ENCODE results near the gene FMNL3.

FMNL3 gene

DNA sequence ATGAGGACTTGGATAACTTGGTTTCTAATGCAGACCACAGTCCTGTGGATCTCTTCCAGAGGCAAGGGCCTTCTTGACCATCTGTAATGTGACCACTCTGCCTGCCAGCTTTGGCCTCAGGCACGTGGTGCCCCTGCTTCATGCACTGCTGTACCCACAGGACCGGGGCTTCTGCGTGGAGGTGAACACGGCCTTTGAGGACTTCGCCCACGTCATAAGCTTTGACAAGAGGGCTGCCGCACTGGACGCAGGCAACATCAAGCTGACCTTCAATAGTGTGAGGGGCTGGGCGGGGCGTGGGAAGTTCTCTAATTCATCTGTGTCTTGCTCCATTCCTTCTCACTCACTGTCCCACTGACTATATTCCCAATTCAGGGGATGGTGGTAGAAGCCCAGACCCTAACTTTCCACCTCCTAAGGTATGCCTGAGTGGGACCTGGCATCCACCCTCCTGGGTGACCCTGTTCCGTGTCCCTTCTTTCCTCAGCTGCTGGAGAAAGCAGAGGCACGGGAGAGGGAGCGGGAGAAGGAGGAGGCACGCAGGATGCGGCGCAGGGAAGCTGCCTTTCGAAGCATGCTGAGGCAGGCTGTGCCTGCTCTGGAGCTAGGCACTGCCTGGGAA is 65.3 kb downstream of the FMNL3 start:
- Histone ChIP-seq H3K9me3 (ENCODE audit: control insufficient read depth, low read length) (no peaks in the 10 kb centered on the region), H3K27ac (ENCODE audit: low read depth, low read length, severe bottlenecking) (no peak overlapping the region), H3K4me1 (ENCODE audit: control insufficient read depth, insufficient read depth, low read length, poor library complexity, severe bottlenecking) (peaks cover 15% of the 10 kb centered on the region), H3K4me3 (ENCODE audit: extremely low read depth, insufficient read depth, low read length, poor library complexity, severe bottlenecking) (no peak overlapping the region), H3K36me3 (ENCODE audit: control insufficient read depth, insufficient read depth, low read length) (peaks cover 53% of the 10 kb centered on the region)
- WGBS, 2 experiments (ENCODE audit: insufficient coverage in 2 of 2) = 91 to 98% methylated on average over 14 to 17 of the region's 17 CpGs

- H3K4me1 ChIP-seq (ENCODE audit: control insufficient read depth, insufficient read depth, low read length, poor library complexity, severe bottlenecking) = peaks cover 13% of the 10 kb centered on the region
- H3K27ac ChIP-seq (ENCODE audit: low read depth, low read length, severe bottlenecking) = peak overlapping the region; percentile 76
- no peaks in the 10 kb centered on the region for H3K9me3 ChIP-seq (ENCODE audit: control insufficient read depth, low read length)
- no peak overlapping the region for H3K4me3 ChIP-seq (ENCODE audit: extremely low read depth, insufficient read depth, low read length, poor library complexity, severe bottlenecking)
- 32 to 52% methylated on average over 3 to 5 of the region's 9 CpGs for WGBS, 2 experiments (ENCODE audit: insufficient coverage in 2 of 2)
- peaks cover 9% of the 10 kb centered on the region for H3K36me3 ChIP-seq (ENCODE audit: control insufficient read depth, insufficient read depth, low read length)
These were observed 70.0 kb downstream of the FMNL3 start for GRCh38 chr12:49636979-49637755.

GRCh38 chr12:49636574-49636973 is 70.6 kb downstream of the FMNL3 start:
- Histone ChIP-seq H3K36me3 (ENCODE audit: control insufficient read depth, insufficient read depth, low read length) (peaks cover 10% of the 10 kb centered on the region), H3K9me3 (ENCODE audit: control insufficient read depth, low read length) (no peaks in the 10 kb centered on the region), H3K4me3 (ENCODE audit: extremely low read depth, insufficient read depth, low read length, poor library complexity, severe bottlenecking) (no peak overlapping the region), H3K27ac (ENCODE audit: low read depth, low read length, severe bottlenecking) (peak overlapping the region; percentile 76), H3K4me1 (ENCODE audit: control insufficient read depth, insufficient read depth, low read length, poor library complexity, severe bottlenecking) (peaks cover 13% of the 10 kb centered on the region)
- WGBS, 2 experiments (ENCODE audit: insufficient coverage in 2 of 2) = 90 to 96% methylated on average over 9 to 13 of the region's 13 CpGs

DNA sequence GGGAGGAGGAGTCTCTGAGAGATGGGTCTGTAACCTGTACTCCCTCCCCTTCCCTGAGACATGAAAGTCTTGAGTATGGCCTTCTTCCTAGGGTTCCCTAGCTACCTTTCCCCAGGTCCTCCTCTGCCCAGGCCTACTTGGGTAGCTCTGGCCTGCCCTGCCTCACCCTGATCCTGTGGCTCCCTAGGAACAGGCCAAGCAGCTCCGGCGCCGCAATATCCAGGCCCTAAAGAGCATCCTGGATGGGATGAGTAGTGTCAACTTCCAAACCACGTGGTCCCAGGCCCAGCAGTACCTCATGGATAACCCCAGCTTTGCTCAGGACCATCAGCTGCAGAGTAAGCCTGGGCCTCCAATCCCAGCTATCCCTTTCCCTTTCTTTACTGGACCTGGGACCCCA is 71.5 kb downstream of the FMNL3 start:
- H3K27ac ChIP-seq (ENCODE audit: low read depth, low read length, severe bottlenecking) = no peak overlapping the region
- WGBS, 2 experiments (ENCODE audit: insufficient coverage in 2 of 2) = 97 to 100% methylated on average over 3 to 4 of the region's 4 CpGs
- peaks cover 4% of the 10 kb centered on the region for H3K36me3 ChIP-seq (ENCODE audit: control insufficient read depth, insufficient read depth, low read length)
- H3K4me1 ChIP-seq (ENCODE audit: control insufficient read depth, insufficient read depth, low read length, poor library complexity, severe bottlenecking) = peaks cover 13% of the 10 kb centered on the region
- H3K4me3 ChIP-seq (ENCODE audit: extremely low read depth, insufficient read depth, low read length, poor library complexity, severe bottlenecking) = no peak overlapping the region
- H3K9me3 ChIP-seq (ENCODE audit: control insufficient read depth, low read length) = no peaks in the 10 kb centered on the region

GRCh38 chr12:49635036-49635435 is 72.2 kb downstream of the FMNL3 start:
- peaks cover 4% of the 10 kb centered on the region for H3K36me3 ChIP-seq (ENCODE audit: control insufficient read depth, insufficient read depth, low read length)
- WGBS, 2 experiments (ENCODE audit: insufficient coverage in 2 of 2) = 96 to 100% methylated on average over 3 to 5 of the region's 9 CpGs

GRCh38 chr12:49633703-49634345 is 73.4 kb downstream of the FMNL3 start:
- Histone ChIP-seq H3K9me3 (ENCODE audit: control insufficient read depth, low read length) (no peaks in the 10 kb centered on the region), H3K27ac (ENCODE audit: low read depth, low read length, severe bottlenecking) (no peak overlapping the region), H3K4me1 (ENCODE audit: control insufficient read depth, insufficient read depth, low read length, poor library complexity, severe bottlenecking) (peaks cover 13% of the 10 kb centered on the region), H3K36me3 (ENCODE audit: control insufficient read depth, insufficient read depth, low read length) (peaks cover 4% of the 10 kb centered on the region), H3K4me3 (ENCODE audit: extremely low read depth, insufficient read depth, low read length, poor library complexity, severe bottlenecking) (no peak overlapping the region)
- WGBS, 2 experiments (ENCODE audit: insufficient coverage in 2 of 2) = 78 to 100% methylated on average over 1 to 2 of the region's 2 CpGs

More at GRCh38 chr12:49635036-49635435, 72.2 kb downstream of the FMNL3 start:
- Histone ChIP-seq H3K4me1 (ENCODE audit: control insufficient read depth, insufficient read depth, low read length, poor library complexity, severe bottlenecking) (peaks cover 13% of the 10 kb centered on the region), H3K4me3 (ENCODE audit: extremely low read depth, insufficient read depth, low read length, poor library complexity, severe bottlenecking) (no peak overlapping the region), H3K9me3 (ENCODE audit: control insufficient read depth, low read length) (no peaks in the 10 kb centered on the region), H3K27ac (ENCODE audit: low read depth, low read length, severe bottlenecking) (no peak overlapping the region)

- H3K4me3 ChIP-seq (ENCODE audit: extremely low read depth, insufficient read depth, low read length, poor library complexity, severe bottlenecking) = no peak overlapping the region
- 94% methylated on average over 2 to 7 of the region's 8 CpGs for WGBS, 2 experiments (ENCODE audit: insufficient coverage in 2 of 2)
- H3K4me1 ChIP-seq (ENCODE audit: control insufficient read depth, insufficient read depth, low read length, poor library complexity, severe bottlenecking) = peaks cover 13% of the 10 kb centered on the region
- no peaks in the 10 kb centered on the region for H3K9me3 ChIP-seq (ENCODE audit: control insufficient read depth, low read length)
- H3K36me3 ChIP-seq (ENCODE audit: control insufficient read depth, insufficient read depth, low read length) = peaks cover 4% of the 10 kb centered on the region
- no peak overlapping the region for H3K27ac ChIP-seq (ENCODE audit: low read depth, low read length, severe bottlenecking)
These were observed 74.1 kb downstream of the FMNL3 start for GRCh38 chr12:49632986-49633702.

- H3K9me3 ChIP-seq (ENCODE audit: control insufficient read depth, low read length) = no peaks in the 10 kb centered on the region
- peaks cover 4% of the 10 kb centered on the region for H3K36me3 ChIP-seq (ENCODE audit: control insufficient read depth, insufficient read depth, low read length)
- no peak overlapping the region for H3K4me3 ChIP-seq (ENCODE audit: extremely low read depth, insufficient read depth, low read length, poor library complexity, severe bottlenecking)
- WGBS, 2 experiments (ENCODE audit: insufficient coverage in 2 of 2) = 84 to 100% methylated on average over 1 to 4 of the region's 9 CpGs
- H3K4me1 ChIP-seq (ENCODE audit: control insufficient read depth, insufficient read depth, low read length, poor library complexity, severe bottlenecking) = peaks cover 11% of the 10 kb centered on the region
- no peak overlapping the region for H3K27ac ChIP-seq (ENCODE audit: low read depth, low read length, severe bottlenecking)
These were observed 74.8 kb downstream of the FMNL3 start for GRCh38 chr12:49632401-49632800.

DNA sequence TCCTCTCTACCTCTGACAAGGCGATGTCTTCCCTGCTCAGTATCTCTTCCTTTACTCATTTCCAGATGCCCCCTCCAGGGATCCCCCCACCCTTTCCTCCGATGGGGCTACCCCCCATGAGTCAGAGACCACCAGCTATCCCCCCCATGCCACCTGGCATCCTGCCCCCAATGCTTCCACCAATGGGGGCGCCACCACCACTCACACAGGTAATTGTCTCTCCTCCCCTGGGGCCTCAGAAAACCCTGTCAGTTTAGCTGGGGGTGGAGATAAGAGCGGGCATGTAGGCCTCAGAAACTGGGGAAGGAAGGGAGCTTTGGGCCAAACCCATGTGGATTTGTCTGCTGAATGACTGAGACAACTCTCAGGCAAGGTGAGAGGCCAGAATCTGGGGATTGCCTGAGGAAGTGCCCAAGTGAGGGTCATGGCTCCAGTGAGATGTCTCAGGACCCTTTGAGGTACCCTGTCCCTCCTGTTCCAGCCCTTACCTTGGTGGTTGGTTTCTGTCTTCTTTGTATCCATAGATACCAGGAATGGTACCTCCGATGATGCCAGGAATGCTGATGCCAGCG is 75.8 kb downstream of the FMNL3 start:
- no peak overlapping the region for H3K4me3 ChIP-seq (ENCODE audit: extremely low read depth, insufficient read depth, low read length, poor library complexity, severe bottlenecking)
- peaks cover 4% of the 10 kb centered on the region for H3K36me3 ChIP-seq (ENCODE audit: control insufficient read depth, insufficient read depth, low read length)
- no peaks in the 10 kb centered on the region for H3K9me3 ChIP-seq (ENCODE audit: control insufficient read depth, low read length)
- 91 to 97% methylated on average over 3 of the region's 6 CpGs for WGBS, 2 experiments (ENCODE audit: insufficient coverage in 2 of 2)
- H3K27ac ChIP-seq (ENCODE audit: low read depth, low read length, severe bottlenecking) = no peak overlapping the region
- peaks cover 5% of the 10 kb centered on the region for H3K4me1 ChIP-seq (ENCODE audit: control insufficient read depth, insufficient read depth, low read length, poor library complexity, severe bottlenecking)

DNA sequence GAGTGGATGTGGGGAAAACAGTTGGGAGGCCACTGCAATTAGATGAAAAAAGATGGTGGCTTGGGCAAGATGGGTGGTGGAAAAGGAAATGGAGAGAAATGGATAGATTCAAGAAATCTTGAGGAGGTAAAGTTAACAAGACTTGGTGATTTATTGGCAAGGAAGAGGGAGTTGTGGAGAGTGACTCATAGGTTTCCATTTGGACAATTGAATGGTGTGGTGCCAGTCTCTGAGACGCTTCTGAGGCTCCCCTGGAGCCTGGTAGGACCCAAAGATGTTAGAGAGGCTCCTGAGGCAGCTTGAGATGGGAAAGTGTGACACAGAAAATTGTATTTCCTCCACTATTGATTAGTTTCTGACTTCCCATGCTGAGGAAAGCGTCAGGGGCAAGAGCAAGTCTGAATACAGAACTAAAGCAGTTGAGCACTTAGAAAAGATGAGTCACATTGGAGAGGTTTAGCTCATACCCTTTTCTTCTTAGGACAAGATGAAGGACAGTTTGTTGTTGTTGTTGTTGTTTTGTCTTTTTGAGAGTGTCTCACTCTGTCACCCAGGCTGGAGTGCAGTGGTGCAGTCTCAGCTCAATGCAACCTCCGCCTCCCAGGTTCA is 79.3 kb downstream of the FMNL3 start:
- Histone ChIP-seq H3K4me1 (ENCODE audit: control insufficient read depth, insufficient read depth, low read length, poor library complexity, severe bottlenecking) (peaks cover 5% of the 10 kb centered on the region), H3K36me3 (ENCODE audit: control insufficient read depth, insufficient read depth, low read length) (peaks cover 4% of the 10 kb centered on the region), H3K27ac (ENCODE audit: low read depth, low read length, severe bottlenecking) (peak overlapping the region; percentile 36), H3K4me3 (ENCODE audit: extremely low read depth, insufficient read depth, low read length, poor library complexity, severe bottlenecking) (no peak overlapping the region), H3K9me3 (ENCODE audit: control insufficient read depth, low read length) (no peaks in the 10 kb centered on the region)
- WGBS, 2 experiments (ENCODE audit: insufficient coverage in 2 of 2) = 94% methylated on average over 2 to 3 of the region's 3 CpGs
